Kidney (tissue), 14 donors: ENCODE measurements around the gene FAM89A. TPM values are rescaled to one million over a fixed set of nuclear protein-coding genes. Genes with fewer than 3 reads are reported as not detected.
A peak's percentile ranks its signal among the peaks of the same experiment; 100 is the strongest.
"Not testable (repeated sequence)": the region's sequence is repeated elsewhere in the genome, so short reads cannot be mapped to it uniquely, and the experiment has no call there.

Source experiments
- DNase-seq, 5 donors: peaks; one replicate each; pipeline ENCODE4 v3.0.0-alpha.2; 2013 to 2020
- FAIRE-seq: peaks from 2 replicates; lab custom pipeline; 2012; peaks lifted over from hg19 to GRCh38; lab: Jason Lieb, UNC
- H3K27ac ChIP-seq, 2 donors: one replicate each; pipeline ENCODE4 v1.7.0; 2013; ENCODE audit warnings: low read depth in 2 of 2, low read length in 2 of 2, inconsistent platforms in 1 of 2
- H3K27me3 ChIP-seq: one replicate; pipeline ENCODE4 v1.7.1; 2013; ENCODE audit warnings: low read length, inconsistent platforms; ENCODE audit not compliant: control insufficient read depth, insufficient read depth
- H3K36me3 ChIP-seq, 3 donors: one replicate each; pipeline versions ENCODE4 v1.7.0 to v1.7.1; 2013; ENCODE audit warnings: low read length in 3 of 3, control low read depth in 1 of 3, inconsistent platforms in 1 of 3; ENCODE audit not compliant: insufficient read depth in 3 of 3, control insufficient read depth in 2 of 3
- H3K4me1 ChIP-seq, 3 donors: one replicate each; pipeline versions ENCODE4 v1.7.0 to v1.7.1; 2013; ENCODE audit warnings: low read length in 3 of 3, inconsistent platforms in 1 of 3, low read depth in 1 of 3; ENCODE audit not compliant: control insufficient read depth in 2 of 3, insufficient read depth in 2 of 3
- H3K4me3 ChIP-seq, 3 donors: one replicate each; pipeline versions ENCODE4 v1.7.0 to v1.8.1; 2013; ENCODE audit warnings: low read length in 3 of 3, control low read depth in 1 of 3, inconsistent platforms in 1 of 3
- H3K9ac ChIP-seq, 3 donors: one replicate each; pipeline versions ENCODE4 v1.7.0 to v1.7.1; 2013; ENCODE audit warnings: low read length in 3 of 3, control low read depth in 1 of 3, inconsistent platforms in 1 of 3
- H3K9me3 ChIP-seq, 3 donors: one replicate each; pipeline versions ENCODE4 v1.7.0 to v1.7.1; 2013; ENCODE audit warnings: low read length in 3 of 3, control low read depth in 1 of 3, inconsistent platforms in 1 of 3; ENCODE audit not compliant: control insufficient read depth in 2 of 3, insufficient read depth in 1 of 3
- intact Hi-C: fragments of 100-400 bp; cut with DNase I; formaldehyde crosslinking; loops from one replicate; pipeline ENCODE4 v1.11.1; 2022
- polyA plus RNA-seq: library from polyadenylated mRNA; stranded (reverse); fragments of 350-450 nt; fragmentation: Illumina TruSeq; extraction: RNeasy Lipid Tissue Mini Kit (QIAGEN cat#74804); gene quantifications from one replicate; pipeline ENCODE4 v1.2.3, GENCODE V29; 2014; ENCODE audit warnings: low read depth, low replicate concordance; ENCODE audit not compliant: insufficient read depth
- total RNA-seq: library from RNA; stranded (reverse); fragmentation: NEBNext Ultra II Directional; extraction: Animal tissue kit (Norgen Biotek cat#: 25700); gene quantifications from one replicate; pipeline ENCODE4 v1.2.1, GENCODE V29; 2021
- TF ChIP-seq, protein P1 (sequence below): IDR thresholded peaks from 3 replicates; pipeline ENCODE4 v1.5.1; 2012; ENCODE audit warnings: mild to moderate bottlenecking, moderate library complexity, borderline replicate concordance; ENCODE audit not compliant: insufficient read depth; ENCODE audit errors: extremely low read depth
- donor health status: control.
- donor health status: control.
- donor health status: control.
- donor health status: control.
- donor health status: control.
- donor health status: DM: yes; HTN: yes; CAD: no.
- donor health status: Normal renal cell carcinoma (clear cell type).

Gene FAM89A
- total and polyA plus RNA-seq, 2 donors from 2014 or later, result 14.9 to 19.9 TPM

- no peak overlapping the region for H3K27ac ChIP-seq
- H3K27me3 ChIP-seq, result no peaks in the 10 kb centered on the region
- intact Hi-C loops, result no loop called here
- peak in 1 of 5 donors; percentile 14 for DNase-seq
- H3K36me3 ChIP-seq, result peaks cover 0 to 2% (median 0%) of the 10 kb centered on the region in 3 donors
- TF ChIP-seq, protein P1, sequence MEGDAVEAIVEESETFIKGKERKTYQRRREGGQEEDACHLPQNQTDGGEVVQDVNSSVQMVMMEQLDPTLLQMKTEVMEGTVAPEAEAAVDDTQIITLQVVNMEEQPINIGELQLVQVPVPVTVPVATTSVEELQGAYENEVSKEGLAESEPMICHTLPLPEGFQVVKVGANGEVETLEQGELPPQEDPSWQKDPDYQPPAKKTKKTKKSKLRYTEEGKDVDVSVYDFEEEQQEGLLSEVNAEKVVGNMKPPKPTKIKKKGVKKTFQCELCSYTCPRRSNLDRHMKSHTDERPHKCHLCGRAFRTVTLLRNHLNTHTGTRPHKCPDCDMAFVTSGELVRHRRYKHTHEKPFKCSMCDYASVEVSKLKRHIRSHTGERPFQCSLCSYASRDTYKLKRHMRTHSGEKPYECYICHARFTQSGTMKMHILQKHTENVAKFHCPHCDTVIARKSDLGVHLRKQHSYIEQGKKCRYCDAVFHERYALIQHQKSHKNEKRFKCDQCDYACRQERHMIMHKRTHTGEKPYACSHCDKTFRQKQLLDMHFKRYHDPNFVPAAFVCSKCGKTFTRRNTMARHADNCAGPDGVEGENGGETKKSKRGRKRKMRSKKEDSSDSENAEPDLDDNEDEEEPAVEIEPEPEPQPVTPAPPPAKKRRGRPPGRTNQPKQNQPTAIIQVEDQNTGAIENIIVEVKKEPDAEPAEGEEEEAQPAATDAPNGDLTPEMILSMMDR, result no peak
- no peak for FAIRE-seq
- no peak overlapping the region for H3K9ac ChIP-seq
- peaks cover 2 to 4% (median 3%) of the 10 kb centered on the region in 3 donors for H3K4me1 ChIP-seq
- no peaks in the 10 kb centered on the region for H3K9me3 ChIP-seq
- H3K4me3 ChIP-seq, result no peak overlapping the region
Measured at GRCh38 chr1:230985711-230986110, 54.3 kb downstream of the FAM89A start.

DNA sequence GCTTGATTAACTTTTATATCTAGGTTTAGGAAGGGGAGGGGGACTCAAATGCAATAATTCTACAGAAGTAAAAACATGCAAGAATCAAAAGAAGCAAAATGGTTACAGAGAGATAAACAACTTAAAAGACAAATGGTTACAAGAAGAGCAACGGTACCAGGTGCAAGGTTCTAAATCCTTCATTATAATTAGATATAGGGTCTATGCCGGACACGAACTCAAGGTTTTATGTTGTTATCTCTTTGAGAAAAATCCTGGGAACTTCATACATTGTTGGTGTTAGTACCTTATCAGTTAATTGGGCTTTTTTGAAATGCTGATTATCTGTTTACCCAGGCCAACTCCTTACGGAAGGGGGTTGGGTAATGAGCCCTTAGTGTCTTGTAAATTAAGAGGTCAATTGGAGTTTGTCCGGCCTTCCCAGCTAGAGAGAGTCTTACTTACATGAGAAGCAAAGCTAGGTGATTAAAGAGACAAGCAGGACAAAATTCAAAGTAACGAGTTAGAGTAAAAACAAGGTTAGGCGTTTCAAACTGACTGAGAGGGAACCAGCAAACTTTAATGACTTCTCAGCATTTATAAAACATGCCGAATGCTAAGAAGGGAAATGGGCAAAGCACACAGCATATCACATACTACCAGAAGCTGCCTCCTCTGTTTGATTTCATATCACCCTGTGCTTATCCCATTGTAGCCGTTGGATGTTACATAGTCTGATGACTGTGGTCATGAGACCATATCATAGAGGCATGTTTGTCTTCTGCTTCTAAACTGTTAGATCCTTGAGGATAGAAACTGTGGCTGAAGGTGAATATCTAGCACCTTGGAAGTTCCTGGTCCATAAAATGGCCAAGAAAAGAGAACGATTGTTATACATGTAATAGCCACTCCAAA, 55.2 kb downstream of the FAM89A start:
- intact Hi-C loops, H3K9ac ChIP-seq, DNase-seq: not testable (repeated sequence)

GRCh38 chr1:230983811-230984210, 56.2 kb downstream of the FAM89A start:
- TF ChIP-seq, protein P1, result no peak
- intact Hi-C loops, result no loop called here
- Histone ChIP-seq H3K4me3 (no peak overlapping the region), H3K36me3 (peaks cover 0 to 2% (median 0%) of the 10 kb centered on the region in 3 donors), H3K9ac (no peak overlapping the region), H3K9me3 (no peaks in the 10 kb centered on the region), H3K4me1 (peaks cover 3 to 5% (median 4%) of the 10 kb centered on the region in 3 donors), H3K27me3 (no peaks in the 10 kb centered on the region), H3K27ac (no peak overlapping the region)
- DNase-seq (no peak), FAIRE-seq (no peak)

More for the DNA sequence above, 55.2 kb downstream of the FAM89A start:
- not testable (repeated sequence) for FAIRE-seq, H3K4me3 ChIP-seq, H3K9me3 ChIP-seq, H3K27me3 ChIP-seq, H3K36me3 ChIP-seq, H3K4me1 ChIP-seq
- H3K27ac ChIP-seq, result peak overlapping the region in 1 of 2 donors; percentile 23

- H3K36me3 ChIP-seq, result peaks cover 0 to 2% (median 0%) of the 10 kb centered on the region in 3 donors
- FAIRE-seq (no peak), DNase-seq (no peak)
- H3K4me3 ChIP-seq, result no peak overlapping the region
- intact Hi-C loops, result no loop called here
- H3K27me3 ChIP-seq, result no peaks in the 10 kb centered on the region
- no peaks in the 10 kb centered on the region for H3K9me3 ChIP-seq
- no peak overlapping the region for H3K27ac ChIP-seq
- H3K9ac ChIP-seq, result no peak overlapping the region
- H3K4me1 ChIP-seq, result peaks cover 3 to 6% (median 6%) of the 10 kb centered on the region in 3 donors
- TF ChIP-seq, protein P1, result no peak
Measured at GRCh38 chr1:230982696-230983095, 57.4 kb downstream of the FAM89A start.
